ENCODE data around the gene GPSM1. TPM values are rescaled to one million over a fixed set of nuclear protein-coding genes. Genes with fewer than 3 reads are reported as not detected.

Gene GPSM1
- total and polyA plus RNA-seq, 4 donors, result 0.11 to 2.9 (median 1.6) TPM

- WGBS, result 79% methylated on average over 25 of the region's 25 CpGs
- Histone ChIP-seq H3K4me3 (ENCODE audit: low read depth in 1 of 3, low read length in 3 of 3) (no peak overlapping the region), H3K36me3 (ENCODE audit: control insufficient read depth in 4 of 4, insufficient read depth in 3 of 4, low read depth in 1 of 4, low read length in 3 of 4) (no peaks in the 10 kb centered on the region), H3K9ac (ENCODE audit: low read depth in 1 of 2, low read length in 2 of 2) (no peak overlapping the region), H3K27me3 (ENCODE audit: control insufficient read depth in 4 of 4, insufficient read depth in 4 of 4, low read length in 3 of 4) (no peaks in the 10 kb centered on the region), H3K27ac (ENCODE audit: low read depth in 1 of 2, low read length in 2 of 2) (no peak overlapping the region), H3K9me3 (ENCODE audit: control insufficient read depth in 4 of 4, low read length in 3 of 4) (no peaks in the 10 kb centered on the region), H3K4me1 (ENCODE audit: control insufficient read depth in 4 of 4, insufficient read depth in 4 of 4, low read length in 3 of 4) (peaks cover 0 to 8% (median 4%) of the 10 kb centered on the region in 4 donors)
- TF ChIP-seq JUND (IDR thresholded peaks at IDR 0.05), result no peak
- no peak for TF ChIP-seq HNF4A (conservative IDR thresholded peaks at IDR 0.05)
- no peak for TF ChIP-seq HNF4G (IDR thresholded peaks at IDR 0.05)
- TF ChIP-seq, protein P1, sequence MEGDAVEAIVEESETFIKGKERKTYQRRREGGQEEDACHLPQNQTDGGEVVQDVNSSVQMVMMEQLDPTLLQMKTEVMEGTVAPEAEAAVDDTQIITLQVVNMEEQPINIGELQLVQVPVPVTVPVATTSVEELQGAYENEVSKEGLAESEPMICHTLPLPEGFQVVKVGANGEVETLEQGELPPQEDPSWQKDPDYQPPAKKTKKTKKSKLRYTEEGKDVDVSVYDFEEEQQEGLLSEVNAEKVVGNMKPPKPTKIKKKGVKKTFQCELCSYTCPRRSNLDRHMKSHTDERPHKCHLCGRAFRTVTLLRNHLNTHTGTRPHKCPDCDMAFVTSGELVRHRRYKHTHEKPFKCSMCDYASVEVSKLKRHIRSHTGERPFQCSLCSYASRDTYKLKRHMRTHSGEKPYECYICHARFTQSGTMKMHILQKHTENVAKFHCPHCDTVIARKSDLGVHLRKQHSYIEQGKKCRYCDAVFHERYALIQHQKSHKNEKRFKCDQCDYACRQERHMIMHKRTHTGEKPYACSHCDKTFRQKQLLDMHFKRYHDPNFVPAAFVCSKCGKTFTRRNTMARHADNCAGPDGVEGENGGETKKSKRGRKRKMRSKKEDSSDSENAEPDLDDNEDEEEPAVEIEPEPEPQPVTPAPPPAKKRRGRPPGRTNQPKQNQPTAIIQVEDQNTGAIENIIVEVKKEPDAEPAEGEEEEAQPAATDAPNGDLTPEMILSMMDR (IDR thresholded peaks at IDR 0.05; ENCODE audit: low read depth, low read length, missing input control), result no peak
- TF ChIP-seq RAD21 (IDR thresholded peaks at IDR 0.05), result no peak
- DNase-seq (ENCODE audit: low spot score), result no peak
Observed at GRCh38 chr9:136338511-136338910, 11.2 kb downstream of the GPSM1 start.

- Histone ChIP-seq H3K27ac (ENCODE audit: low read depth in 1 of 2, low read length in 2 of 2) (no peak overlapping the region), H3K4me1 (ENCODE audit: control insufficient read depth in 4 of 4, insufficient read depth in 4 of 4, low read length in 3 of 4) (peaks cover 0 to 8% (median 4%) of the 10 kb centered on the region in 4 donors), H3K4me3 (ENCODE audit: low read depth in 1 of 3, low read length in 3 of 3) (no peak overlapping the region), H3K36me3 (ENCODE audit: control insufficient read depth in 4 of 4, insufficient read depth in 3 of 4, low read depth in 1 of 4, low read length in 3 of 4) (no peaks in the 10 kb centered on the region), H3K27me3 (ENCODE audit: control insufficient read depth in 4 of 4, insufficient read depth in 4 of 4, low read length in 3 of 4) (no peaks in the 10 kb centered on the region), H3K9ac (ENCODE audit: low read depth in 1 of 2, low read length in 2 of 2) (no peak overlapping the region), H3K9me3 (ENCODE audit: control insufficient read depth in 4 of 4, low read length in 3 of 4) (no peaks in the 10 kb centered on the region)
- peak; percentile 79 for DNase-seq (ENCODE audit: low spot score)
- 59% methylated on average over 32 of the region's 32 CpGs for WGBS
- TF ChIP-seq EGR1 (IDR thresholded peaks at IDR 0.05; ENCODE audit: low read depth in 2 of 2) (no peak), TAF1 (conservative IDR thresholded peaks at IDR 0.05) (no peak), RAD21 (IDR thresholded peaks at IDR 0.05) (peak; percentile 89 to 92), SP1 (IDR thresholded peaks at IDR 0.05) (no peak), FOXA1 (IDR thresholded peaks at IDR 0.05) (no peak), HNF4A (conservative IDR thresholded peaks at IDR 0.05) (peak; percentile 12 to 23), GABPA (IDR thresholded peaks at IDR 0.05 in 1 of 2, conservative IDR thresholded peaks at IDR 0.05 in 1 of 2) (no peak), HNF4G (IDR thresholded peaks at IDR 0.05) (no peak), NR2F2 (IDR thresholded peaks at IDR 0.05) (no peak), FOXA2 (IDR thresholded peaks at IDR 0.05) (no peak), JUND (IDR thresholded peaks at IDR 0.05) (no peak), YY1 (IDR thresholded peaks at IDR 0.05) (no peak), RXRA (IDR thresholded peaks at IDR 0.05) (peak in 1 of 2 donors; percentile 31), MAX (IDR thresholded peaks at IDR 0.05) (no peak), ZBTB33 (IDR thresholded peaks at IDR 0.05) (no peak)
- TF ChIP-seq, protein P1 (IDR thresholded peaks at IDR 0.05; ENCODE audit: low read depth, low read length, missing input control), result peak; percentile 90
- TF ChIP-seq, protein P2, sequence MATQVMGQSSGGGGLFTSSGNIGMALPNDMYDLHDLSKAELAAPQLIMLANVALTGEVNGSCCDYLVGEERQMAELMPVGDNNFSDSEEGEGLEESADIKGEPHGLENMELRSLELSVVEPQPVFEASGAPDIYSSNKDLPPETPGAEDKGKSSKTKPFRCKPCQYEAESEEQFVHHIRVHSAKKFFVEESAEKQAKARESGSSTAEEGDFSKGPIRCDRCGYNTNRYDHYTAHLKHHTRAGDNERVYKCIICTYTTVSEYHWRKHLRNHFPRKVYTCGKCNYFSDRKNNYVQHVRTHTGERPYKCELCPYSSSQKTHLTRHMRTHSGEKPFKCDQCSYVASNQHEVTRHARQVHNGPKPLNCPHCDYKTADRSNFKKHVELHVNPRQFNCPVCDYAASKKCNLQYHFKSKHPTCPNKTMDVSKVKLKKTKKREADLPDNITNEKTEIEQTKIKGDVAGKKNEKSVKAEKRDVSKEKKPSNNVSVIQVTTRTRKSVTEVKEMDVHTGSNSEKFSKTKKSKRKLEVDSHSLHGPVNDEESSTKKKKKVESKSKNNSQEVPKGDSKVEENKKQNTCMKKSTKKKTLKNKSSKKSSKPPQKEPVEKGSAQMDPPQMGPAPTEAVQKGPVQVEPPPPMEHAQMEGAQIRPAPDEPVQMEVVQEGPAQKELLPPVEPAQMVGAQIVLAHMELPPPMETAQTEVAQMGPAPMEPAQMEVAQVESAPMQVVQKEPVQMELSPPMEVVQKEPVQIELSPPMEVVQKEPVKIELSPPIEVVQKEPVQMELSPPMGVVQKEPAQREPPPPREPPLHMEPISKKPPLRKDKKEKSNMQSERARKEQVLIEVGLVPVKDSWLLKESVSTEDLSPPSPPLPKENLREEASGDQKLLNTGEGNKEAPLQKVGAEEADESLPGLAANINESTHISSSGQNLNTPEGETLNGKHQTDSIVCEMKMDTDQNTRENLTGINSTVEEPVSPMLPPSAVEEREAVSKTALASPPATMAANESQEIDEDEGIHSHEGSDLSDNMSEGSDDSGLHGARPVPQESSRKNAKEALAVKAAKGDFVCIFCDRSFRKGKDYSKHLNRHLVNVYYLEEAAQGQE (IDR thresholded peaks at IDR 0.05), result no peak
- TF ChIP-seq, protein P3, sequence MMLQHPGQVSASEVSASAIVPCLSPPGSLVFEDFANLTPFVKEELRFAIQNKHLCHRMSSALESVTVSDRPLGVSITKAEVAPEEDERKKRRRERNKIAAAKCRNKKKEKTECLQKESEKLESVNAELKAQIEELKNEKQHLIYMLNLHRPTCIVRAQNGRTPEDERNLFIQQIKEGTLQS (IDR thresholded peaks at IDR 0.05), result no peak
Observed at GRCh38 chr9:136339173-136339957, 12.0 kb downstream of the GPSM1 start.

Data from liver (tissue), 9 donors.